Vagina (tissue), 2 donors: ENCODE measurements around the gene GSG1L.

Experiments used
- POLR2A ChIP-seq, 2 donors: fragments of 450-650 bp; IDR thresholded peaks; one replicate each; pipeline ENCODE4 v1.6.1; 2017; ENCODE audit warnings: antibody characterized with exemption in 2 of 2, mild to moderate bottlenecking in 2 of 2, moderate library complexity in 2 of 2
- POLR2AphosphoS5 ChIP-seq, 2 donors: sonication (generic); formaldehyde crosslinking; IDR thresholded peaks; one replicate each; pipeline ENCODE4 v1.9.0; 2017; ENCODE audit warnings: antibody characterized with exemption in 2 of 2, mild to moderate bottlenecking in 2 of 2, low read depth in 1 of 2; ENCODE audit not compliant: insufficient read depth in 1 of 2
- TF ChIP-seq, protein P1 (sequence below), 3 experiments: fragments of 450-650 bp in 2 of 3; fragments of 200-600 bp in 1 of 3; sonication (generic) in 1 of 3; IDR thresholded peaks; one replicate each; pipeline ENCODE4 v1.5.1; 2017 to 2019; ENCODE audit warnings: antibody characterized with exemption in 3 of 3, mild to moderate bottlenecking in 2 of 3, moderate library complexity in 2 of 3

DNA sequence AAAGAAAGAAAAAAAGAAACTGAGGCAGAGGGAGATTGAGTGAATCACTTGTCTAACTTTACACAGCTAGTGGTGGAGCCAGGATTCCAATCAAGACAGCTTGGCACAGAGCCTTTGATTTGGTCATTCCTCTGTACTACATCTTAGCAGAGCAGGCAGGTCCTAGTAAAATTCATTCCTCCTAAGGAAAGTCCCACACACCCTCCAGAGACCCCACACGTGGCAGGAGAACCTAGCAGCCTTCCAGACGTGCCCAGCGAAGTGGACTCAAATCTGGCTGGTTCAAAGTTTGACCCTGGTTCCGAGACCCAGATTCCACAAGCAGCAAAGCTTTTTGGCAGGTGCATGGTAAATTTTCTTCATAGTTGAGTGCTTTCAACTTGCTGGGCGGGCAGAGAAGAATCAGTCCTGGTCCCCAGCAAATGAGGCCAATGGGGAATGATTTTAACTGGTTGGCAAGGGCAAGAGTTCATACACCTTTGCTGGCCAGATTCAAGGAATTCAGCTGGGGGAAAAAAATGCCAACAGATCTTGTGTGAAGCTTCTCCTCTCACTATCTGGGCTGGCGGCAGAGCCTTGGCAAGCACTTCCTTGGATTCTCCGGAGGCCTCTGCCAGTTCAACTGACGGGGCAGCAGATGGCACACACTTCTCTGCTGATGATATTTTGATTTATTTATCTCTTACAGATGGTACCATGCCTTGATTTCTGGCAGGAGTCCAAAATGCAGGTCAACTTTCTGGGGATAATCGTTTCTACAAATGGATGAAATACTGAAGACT lies 82.4 kb downstream of the GSG1L start:
- TF ChIP-seq, protein P1, sequence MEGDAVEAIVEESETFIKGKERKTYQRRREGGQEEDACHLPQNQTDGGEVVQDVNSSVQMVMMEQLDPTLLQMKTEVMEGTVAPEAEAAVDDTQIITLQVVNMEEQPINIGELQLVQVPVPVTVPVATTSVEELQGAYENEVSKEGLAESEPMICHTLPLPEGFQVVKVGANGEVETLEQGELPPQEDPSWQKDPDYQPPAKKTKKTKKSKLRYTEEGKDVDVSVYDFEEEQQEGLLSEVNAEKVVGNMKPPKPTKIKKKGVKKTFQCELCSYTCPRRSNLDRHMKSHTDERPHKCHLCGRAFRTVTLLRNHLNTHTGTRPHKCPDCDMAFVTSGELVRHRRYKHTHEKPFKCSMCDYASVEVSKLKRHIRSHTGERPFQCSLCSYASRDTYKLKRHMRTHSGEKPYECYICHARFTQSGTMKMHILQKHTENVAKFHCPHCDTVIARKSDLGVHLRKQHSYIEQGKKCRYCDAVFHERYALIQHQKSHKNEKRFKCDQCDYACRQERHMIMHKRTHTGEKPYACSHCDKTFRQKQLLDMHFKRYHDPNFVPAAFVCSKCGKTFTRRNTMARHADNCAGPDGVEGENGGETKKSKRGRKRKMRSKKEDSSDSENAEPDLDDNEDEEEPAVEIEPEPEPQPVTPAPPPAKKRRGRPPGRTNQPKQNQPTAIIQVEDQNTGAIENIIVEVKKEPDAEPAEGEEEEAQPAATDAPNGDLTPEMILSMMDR (IDR thresholded peaks at IDR 0.05): no peak
- TF ChIP-seq POLR2AphosphoS5 (IDR thresholded peaks at IDR 0.05; ENCODE audit: insufficient read depth in 1 of 2, low read depth in 1 of 2) (no peak), POLR2A (IDR thresholded peaks at IDR 0.05) (no peak)
